Cortex of kidney (tissue), 1 donor: ENCODE measurements around the gene USP17L15.
"Not testable (repeated sequence)": the region's sequence is repeated elsewhere in the genome, so short reads cannot be mapped to it uniquely, and the experiment has no call there.

Source experiments
- DNase-seq: peaks from one replicate; lab custom pipeline; 2025; lab: John Stamatoyannopoulos, UW

The USP17L15 gene

GRCh38 chr4:9234085-9234484 is at the start of gene USP17L15:
USP17L15 (plus strand) TSS chr4:9234385; CDS start chr4:9234385, 0 bp downstream.
- DNase-seq: not testable (repeated sequence)

- not testable (repeated sequence) for DNase-seq
Measured at GRCh38 chr4:9210357-9210756, 23.8 kb upstream of the USP17L15 start, which contains the start of gene USP17L10. USP17L10 (plus strand) TSS chr4:9210657; CDS start chr4:9210657, 0 bp downstream.

- not testable (repeated sequence) for DNase-seq
Measured at GRCh38 chr4:9214701-9215100, 19.5 kb upstream of the USP17L15 start.

- DNase-seq: not testable (repeated sequence)
Measured at GRCh38 chr4:9215105-9215504, 19.1 kb upstream of the USP17L15 start, which contains the start of gene USP17L11. USP17L11 (plus strand) TSS chr4:9215405; CDS start chr4:9215405, 0 bp downstream.

GRCh38 chr4:9219852-9220251 is 14.3 kb upstream of the USP17L15 start, which contains the start of gene USP17L12:
USP17L12 (plus strand) TSS chr4:9220152; CDS start chr4:9220152, 0 bp downstream.
- DNase-seq: not testable (repeated sequence)

- not testable (repeated sequence) for DNase-seq
Measured at GRCh38 chr4:9224596-9224995, 9.6 kb upstream of the USP17L15 start, which contains the start of gene USP17L13. USP17L13 (plus strand) TSS chr4:9224896; CDS start chr4:9224896, 0 bp downstream.

GRCh38 chr4:9230249-9230648 is 3.9 kb upstream of the USP17L15 start:
- DNase-seq: not testable (repeated sequence)

- not testable (repeated sequence) for DNase-seq
Measured at GRCh38 chr4:9238461-9238860, 4.3 kb downstream of the USP17L15 start.

GRCh38 chr4:9243579-9243978 is 9.4 kb downstream of the USP17L15 start, which contains the start of gene USP17L17:
USP17L17 (plus strand) TSS chr4:9243879; CDS start chr4:9243879, 0 bp downstream.
- not testable (repeated sequence) for DNase-seq

GRCh38 chr4:9247953-9248680 is 13.9 kb downstream of the USP17L15 start, which contains the start of gene USP17L18:
USP17L18 (plus strand) TSS chr4:9248630; CDS start chr4:9248630, 0 bp downstream.
- not testable (repeated sequence) for DNase-seq

GRCh38 chr4:9253078-9253477 is 18.9 kb downstream of the USP17L15 start, which contains the start of gene USP17L19:
USP17L19 (plus strand) TSS chr4:9253378; CDS start chr4:9253378, 0 bp downstream.
- not testable (repeated sequence) for DNase-seq

- not testable (repeated sequence) for DNase-seq
Measured at GRCh38 chr4:9257824-9258223, 23.6 kb downstream of the USP17L15 start, which contains the start of gene USP17L20. USP17L20 (plus strand) TSS chr4:9258124; CDS start chr4:9258124, 0 bp downstream.

GRCh38 chr4:9262572-9262971 is 28.4 kb downstream of the USP17L15 start, which contains the start of gene USP17L21:
USP17L21 (plus strand) TSS chr4:9262872; CDS start chr4:9262872, 0 bp downstream.
- DNase-seq: not testable (repeated sequence)

- DNase-seq: not testable (repeated sequence)
Measured at GRCh38 chr4:9267319-9267718, 33.1 kb downstream of the USP17L15 start, which contains the start of gene USP17L22. USP17L22 (plus strand) TSS chr4:9267619; CDS start chr4:9267619, 0 bp downstream.

GRCh38 chr4:9271719-9272118 is 37.5 kb downstream of the USP17L15 start:
- not testable (repeated sequence) for DNase-seq
